ENCODE results near the gene PNKD.

Gene PNKD

GRCh38 chr2:218369330-218369729 lies 99.0 kb downstream of the PNKD start:
- Histone ChIP-seq H3K4me3 (ENCODE audit: low read depth, low read length) (no peak overlapping the region), H3K36me3 (ENCODE audit: control insufficient read depth, insufficient read depth, low read length) (no peaks in the 10 kb centered on the region), H3K9me3 (ENCODE audit: control insufficient read depth, insufficient read depth, low read depth, low read length) (peaks cover 5% of the 10 kb centered on the region), H3K27me3 (ENCODE audit: control insufficient read depth, insufficient read depth, low read length) (no peaks in the 10 kb centered on the region), H3K27ac (ENCODE audit: low read depth, low read length) (no peak overlapping the region), H3K9ac (ENCODE audit: low read length) (no peak overlapping the region), H3K4me1 (ENCODE audit: control insufficient read depth, insufficient read depth, low read length) (0 out of 2 replicates have a peak, but pooled peaks cover 3% of the 10 kb centered on the region)

- Histone ChIP-seq H3K4me3 (ENCODE audit: low read depth, low read length) (no peak overlapping the region), H3K9me3 (ENCODE audit: control insufficient read depth, insufficient read depth, low read depth, low read length) (peaks cover 5% of the 10 kb centered on the region), H3K9ac (ENCODE audit: low read length) (no peak overlapping the region), H3K27me3 (ENCODE audit: control insufficient read depth, insufficient read depth, low read length) (no peaks in the 10 kb centered on the region), H3K27ac (ENCODE audit: low read depth, low read length) (no peak overlapping the region), H3K4me1 (ENCODE audit: control insufficient read depth, insufficient read depth, low read length) (0 out of 2 replicates have a peak, but pooled peaks cover 3% of the 10 kb centered on the region), H3K36me3 (ENCODE audit: control insufficient read depth, insufficient read depth, low read length) (no peaks in the 10 kb centered on the region)
Observed at GRCh38 chr2:218370410-218371063, 100.2 kb downstream of the PNKD start.

- Histone ChIP-seq H3K27me3 (ENCODE audit: control insufficient read depth, insufficient read depth, low read length) (no peaks in the 10 kb centered on the region), H3K9ac (ENCODE audit: low read length) (no peak overlapping the region), H3K36me3 (ENCODE audit: control insufficient read depth, insufficient read depth, low read length) (no peaks in the 10 kb centered on the region), H3K4me3 (ENCODE audit: low read depth, low read length) (no peak overlapping the region), H3K9me3 (ENCODE audit: control insufficient read depth, insufficient read depth, low read depth, low read length) (no peaks in the 10 kb centered on the region), H3K27ac (ENCODE audit: low read depth, low read length) (no peak overlapping the region), H3K4me1 (ENCODE audit: control insufficient read depth, insufficient read depth, low read length) (0 out of 2 replicates have a peak, but pooled peaks cover 3% of the 10 kb centered on the region)
Observed at GRCh38 chr2:218371983-218372350, 101.6 kb downstream of the PNKD start.

GRCh38 chr2:218374795-218375194 lies 104.5 kb downstream of the PNKD start:
- no peaks in the 10 kb centered on the region for H3K27me3 ChIP-seq (ENCODE audit: control insufficient read depth, insufficient read depth, low read length)
- H3K4me3 ChIP-seq (ENCODE audit: low read depth, low read length), result no peak overlapping the region
- H3K4me1 ChIP-seq (ENCODE audit: control insufficient read depth, insufficient read depth, low read length), result no peaks in the 10 kb centered on the region
- no peak overlapping the region for H3K9ac ChIP-seq (ENCODE audit: low read length)
- H3K36me3 ChIP-seq (ENCODE audit: control insufficient read depth, insufficient read depth, low read length), result no peaks in the 10 kb centered on the region
- no peaks in the 10 kb centered on the region for H3K9me3 ChIP-seq (ENCODE audit: control insufficient read depth, insufficient read depth, low read depth, low read length)
- no peak overlapping the region for H3K27ac ChIP-seq (ENCODE audit: low read depth, low read length)

GRCh38 chr2:218375212-218375611 lies 104.9 kb downstream of the PNKD start:
- Histone ChIP-seq H3K9ac (ENCODE audit: low read length) (no peak overlapping the region), H3K4me1 (ENCODE audit: control insufficient read depth, insufficient read depth, low read length) (no peaks in the 10 kb centered on the region)

GRCh38 chr2:218378053-218378452 lies 107.7 kb downstream of the PNKD start:
- Histone ChIP-seq H3K36me3 (ENCODE audit: control insufficient read depth, insufficient read depth, low read length) (no peaks in the 10 kb centered on the region), H3K9me3 (ENCODE audit: control insufficient read depth, insufficient read depth, low read depth, low read length) (no peaks in the 10 kb centered on the region), H3K27me3 (ENCODE audit: control insufficient read depth, insufficient read depth, low read length) (peaks cover 7% of the 10 kb centered on the region; the same call in 1 of the 2 replicates), H3K9ac (ENCODE audit: low read length) (no peak overlapping the region), H3K4me3 (ENCODE audit: low read depth, low read length) (no peak overlapping the region), H3K27ac (ENCODE audit: low read depth, low read length) (no peak overlapping the region), H3K4me1 (ENCODE audit: control insufficient read depth, insufficient read depth, low read length) (no peaks in the 10 kb centered on the region)

More at GRCh38 chr2:218375212-218375611, 104.9 kb downstream of the PNKD start:
- no peaks in the 10 kb centered on the region for H3K27me3 ChIP-seq (ENCODE audit: control insufficient read depth, insufficient read depth, low read length)
- no peaks in the 10 kb centered on the region for H3K9me3 ChIP-seq (ENCODE audit: control insufficient read depth, insufficient read depth, low read depth, low read length)
- no peak overlapping the region for H3K4me3 ChIP-seq (ENCODE audit: low read depth, low read length)
- H3K36me3 ChIP-seq (ENCODE audit: control insufficient read depth, insufficient read depth, low read length), result no peaks in the 10 kb centered on the region
- no peak overlapping the region for H3K27ac ChIP-seq (ENCODE audit: low read depth, low read length)

- H3K9me3 ChIP-seq (ENCODE audit: control insufficient read depth, insufficient read depth, low read depth, low read length), result no peaks in the 10 kb centered on the region
- peaks cover 27% of the 10 kb centered on the region for H3K27me3 ChIP-seq (ENCODE audit: control insufficient read depth, insufficient read depth, low read length)
- no peak within 1 kb of the TSS for H3K4me3 ChIP-seq (ENCODE audit: low read depth, low read length)
- no peak within 1 kb of the TSS for H3K27ac ChIP-seq (ENCODE audit: low read depth, low read length)
- H3K36me3 ChIP-seq (ENCODE audit: control insufficient read depth, insufficient read depth, low read length), result no peaks in the 10 kb centered on the region
- no peak within 1 kb of the TSS for H3K9ac ChIP-seq (ENCODE audit: low read length)
- no peaks in the 10 kb centered on the region for H3K4me1 ChIP-seq (ENCODE audit: control insufficient read depth, insufficient read depth, low read length)
Observed at GRCh38 chr2:218381916-218382366, 111.6 kb downstream of the PNKD start, which contains the start of gene SLC11A1. Gene SLC11A1 (plus strand): TSS chr2:218382273. CDS start chr2:218382369, 96 bp downstream.

- Histone ChIP-seq H3K27me3 (ENCODE audit: control insufficient read depth, insufficient read depth, low read length) (peaks cover 33% of the 10 kb centered on the region), H3K36me3 (ENCODE audit: control insufficient read depth, insufficient read depth, low read length) (no peaks in the 10 kb centered on the region), H3K9me3 (ENCODE audit: control insufficient read depth, insufficient read depth, low read depth, low read length) (no peaks in the 10 kb centered on the region), H3K9ac (ENCODE audit: low read length) (no peak overlapping the region), H3K27ac (ENCODE audit: low read depth, low read length) (no peak overlapping the region), H3K4me3 (ENCODE audit: low read depth, low read length) (no peak overlapping the region), H3K4me1 (ENCODE audit: control insufficient read depth, insufficient read depth, low read length) (no peaks in the 10 kb centered on the region)
Observed at GRCh38 chr2:218382785-218383184, 112.5 kb downstream of the PNKD start.

GRCh38 chr2:218383892-218384519 lies 113.7 kb downstream of the PNKD start:
- H3K4me1 ChIP-seq (ENCODE audit: control insufficient read depth, insufficient read depth, low read length), result no peaks in the 10 kb centered on the region
- no peaks in the 10 kb centered on the region for H3K36me3 ChIP-seq (ENCODE audit: control insufficient read depth, insufficient read depth, low read length)
- peaks cover 33% of the 10 kb centered on the region for H3K27me3 ChIP-seq (ENCODE audit: control insufficient read depth, insufficient read depth, low read length)
- no peak overlapping the region for H3K9ac ChIP-seq (ENCODE audit: low read length)
- H3K9me3 ChIP-seq (ENCODE audit: control insufficient read depth, insufficient read depth, low read depth, low read length), result no peaks in the 10 kb centered on the region
- H3K4me3 ChIP-seq (ENCODE audit: low read depth, low read length), result no peak overlapping the region
- H3K27ac ChIP-seq (ENCODE audit: low read depth, low read length), result no peak overlapping the region

- H3K4me1 ChIP-seq (ENCODE audit: control insufficient read depth, insufficient read depth, low read length), result no peaks in the 10 kb centered on the region
- H3K27ac ChIP-seq (ENCODE audit: low read depth, low read length), result no peak overlapping the region
- H3K27me3 ChIP-seq (ENCODE audit: control insufficient read depth, insufficient read depth, low read length), result peaks cover 33% of the 10 kb centered on the region
- H3K9ac ChIP-seq (ENCODE audit: low read length), result no peak overlapping the region
- no peak overlapping the region for H3K4me3 ChIP-seq (ENCODE audit: low read depth, low read length)
- no peaks in the 10 kb centered on the region for H3K36me3 ChIP-seq (ENCODE audit: control insufficient read depth, insufficient read depth, low read length)
- H3K9me3 ChIP-seq (ENCODE audit: control insufficient read depth, insufficient read depth, low read depth, low read length), result no peaks in the 10 kb centered on the region
Observed at GRCh38 chr2:218384975-218385374, 114.7 kb downstream of the PNKD start.
